GM18498 (cell line): Measurements from ENCODE around the gene CAMK2N2.

Experiments
- ATAC-seq: cut with Tn5 transposase; IDR thresholded peaks from one replicate; pipeline ENCODE4 v1.9.1; 2021; ENCODE audit warnings: mild to moderate bottlenecking, moderate library complexity; ENCODE audit not compliant: unreplicated experiment

CAMK2N2 gene

GRCh38 chr3:184261270-184261853 is at the start of gene CAMK2N2:
CAMK2N2 (minus strand) TSS chr3:184261553; CDS start chr3:184261285, 268 bp downstream.
- peak; percentile 62 for ATAC-seq

- no peak for ATAC-seq
Measured at GRCh38 chr3:184308744-184309143, 47.4 kb upstream of the CAMK2N2 start.

- ATAC-seq, result no peak
Measured at GRCh38 chr3:184307915-184308314, 46.6 kb upstream of the CAMK2N2 start.

- no peak for ATAC-seq
Measured at GRCh38 chr3:184306341-184306972, 45.1 kb upstream of the CAMK2N2 start.

GRCh38 chr3:184305577-184305976 is 44.2 kb upstream of the CAMK2N2 start:
- ATAC-seq, result no peak

- no peak for ATAC-seq
Measured at GRCh38 chr3:184300378-184300720, 39.0 kb upstream of the CAMK2N2 start.

- ATAC-seq, result no peak
Measured at GRCh38 chr3:184299488-184300377, 38.4 kb upstream of the CAMK2N2 start.

GRCh38 chr3:184298759-184299487 is 37.6 kb upstream of the CAMK2N2 start, which contains the start of gene PSMD2:
PSMD2 (plus strand) TSS chr3:184299241; CDS start chr3:184299267, 26 bp downstream.
- peak; percentile 95 for ATAC-seq

GRCh38 chr3:184296616-184297015 is 35.3 kb upstream of the CAMK2N2 start:
- ATAC-seq, result no peak

- no peak for ATAC-seq
Measured at GRCh38 chr3:184295771-184296170, 34.4 kb upstream of the CAMK2N2 start.

GRCh38 chr3:184291738-184292445 is 30.5 kb upstream of the CAMK2N2 start:
- ATAC-seq, result no peak

GRCh38 chr3:184291044-184291737 is 29.8 kb upstream of the CAMK2N2 start:
- no peak for ATAC-seq

GRCh38 chr3:184290331-184290730 is 29.0 kb upstream of the CAMK2N2 start:
- ATAC-seq, result no peak

GRCh38 chr3:184289426-184289938 is 28.1 kb upstream of the CAMK2N2 start:
- ATAC-seq, result no peak

GRCh38 chr3:184284696-184285095 is 23.3 kb upstream of the CAMK2N2 start:
- ATAC-seq, result no peak

- ATAC-seq, result no peak
Measured at GRCh38 chr3:184283681-184284080, 22.3 kb upstream of the CAMK2N2 start.

- ATAC-seq, result no peak
Measured at GRCh38 chr3:184282941-184283340, 21.6 kb upstream of the CAMK2N2 start.

GRCh38 chr3:184277366-184277765 is 16.0 kb upstream of the CAMK2N2 start:
- no peak for ATAC-seq
